Thoracic aorta (tissue), 2 donors: ENCODE results near the gene DR1. TPM values are rescaled to one million over a fixed set of nuclear protein-coding genes. Genes with fewer than 3 reads are reported as not detected.

Experiments
- ATAC-seq: fragments of 150-250 bp; one replicate; pipeline ENCODE4 v1.8.0; 2017; ENCODE audit warnings: low read depth; ENCODE audit not compliant: insufficient number of reproducible peaks, low FRiP score
- DNase-seq: peaks from one replicate; pipeline ENCODE4 v3.0.0-alpha.2; 2020; ENCODE audit warnings: low spot score
- H3K27ac ChIP-seq, 2 donors: fragments of 200-600 bp; sonication (generic); 1 replicate in 1 of 2; 2 replicates in 1 of 2; pipeline ENCODE4 v1.5.1; 2016; ENCODE audit warnings: mild to moderate bottlenecking in 2 of 2, moderate library complexity in 2 of 2
- H3K27me3 ChIP-seq: fragments of 200-600 bp; sonication (generic); replicated peaks from 2 replicates; pipeline ENCODE4 v1.6.0; 2016; ENCODE audit warnings: mild to moderate bottlenecking; ENCODE audit not compliant: insufficient read depth
- H3K36me3 ChIP-seq: fragments of 200-600 bp; sonication (generic); one replicate; pipeline ENCODE4 v1.5.1; 2016
- H3K4me1 ChIP-seq, 2 donors: fragments of 200-600 bp; sonication (generic); 1 replicate in 1 of 2; 2 replicates in 1 of 2; pipeline versions ENCODE4 v1.5.1 to v1.6.0; 2016; ENCODE audit warnings: low read depth in 2 of 2, mild to moderate bottlenecking in 1 of 2; ENCODE audit not compliant: control insufficient read depth in 1 of 2
- H3K4me3 ChIP-seq: fragments of 200-600 bp; sonication (generic); 2 replicates; pipeline ENCODE4 v1.5.1; 2016; ENCODE audit warnings: mild to moderate bottlenecking
- H3K9me3 ChIP-seq: fragments of 200-600 bp; sonication (generic); 2 replicates; pipeline ENCODE4 v1.5.1; 2016
- CTCF ChIP-seq: fragments of 200-600 bp; sonication (generic); IDR thresholded peaks from one replicate; pipeline ENCODE4 v1.5.1; 2019; ENCODE audit warnings: antibody characterized with exemption
- total RNA-seq, 2 donors: library from RNA; depleted of rRNA; stranded (reverse); fragments of >200 nt; gene quantifications; one replicate each; pipeline versions ENCODE4 v1.1.0 to v1.2.3, GENCODE V29; 2016

Gene DR1
- total RNA-seq, 2 donors from 2014 or later, result 13.8 to 33.2 TPM

- TF ChIP-seq CTCF, result no peak
- Histone ChIP-seq H3K4me3 (no peak overlapping the region), H3K27ac (no peak overlapping the region), H3K36me3 (no peaks in the 10 kb centered on the region), H3K27me3 (no peaks in the 10 kb centered on the region), H3K4me1 (no peaks in the 10 kb centered on the region), H3K9me3 (no peaks in the 10 kb centered on the region)
- ATAC-seq, result no peak
- no peak for DNase-seq
Measured at GRCh38 chr1:93306920-93307319, 38.8 kb upstream of the DR1 start.

GRCh38 chr1:93313026-93313425 lies 32.7 kb upstream of the DR1 start:
- Histone ChIP-seq H3K27me3 (no peaks in the 10 kb centered on the region), H3K4me1 (peaks cover 3 to 10% of the 10 kb centered on the region in 2 donors), H3K27ac (no peak overlapping the region), H3K9me3 (no peaks in the 10 kb centered on the region), H3K36me3 (no peaks in the 10 kb centered on the region), H3K4me3 (no peak overlapping the region)
- ATAC-seq, result no peak
- no peak for DNase-seq
- no peak for TF ChIP-seq CTCF

GRCh38 chr1:93317207-93317606 lies 28.5 kb upstream of the DR1 start:
- H3K4me3 ChIP-seq, result no peak overlapping the region
- DNase-seq (no peak), ATAC-seq (no peak)
- H3K36me3 ChIP-seq, result no peaks in the 10 kb centered on the region
- no peak for TF ChIP-seq CTCF
- no peaks in the 10 kb centered on the region for H3K27me3 ChIP-seq
- H3K27ac ChIP-seq, result no peak overlapping the region
- peaks cover 3 to 10% of the 10 kb centered on the region in 2 donors for H3K4me1 ChIP-seq
- H3K9me3 ChIP-seq, result no peaks in the 10 kb centered on the region

- TF ChIP-seq CTCF, result no peak
- H3K4me1 ChIP-seq, result peaks cover 3 to 14% of the 10 kb centered on the region in 2 donors
- no peak overlapping the region for H3K4me3 ChIP-seq
- H3K27me3 ChIP-seq, result no peaks in the 10 kb centered on the region
- no peak overlapping the region for H3K27ac ChIP-seq
- ATAC-seq (no peak), DNase-seq (no peak)
- no peaks in the 10 kb centered on the region for H3K36me3 ChIP-seq
- no peaks in the 10 kb centered on the region for H3K9me3 ChIP-seq
Measured at GRCh38 chr1:93317943-93318342, 27.8 kb upstream of the DR1 start.

GRCh38 chr1:93321720-93322119 lies 24.0 kb upstream of the DR1 start:
- Histone ChIP-seq H3K27me3 (no peaks in the 10 kb centered on the region), H3K27ac (no peak overlapping the region), H3K4me3 (no peak overlapping the region), H3K36me3 (no peaks in the 10 kb centered on the region), H3K9me3 (no peaks in the 10 kb centered on the region), H3K4me1 (peaks cover 0 to 4% of the 10 kb centered on the region in 2 donors)
- DNase-seq (no peak), ATAC-seq (no peak)
- TF ChIP-seq CTCF, result no peak
